Measurements from ENCODE around the gene SLC6A12.
"Not testable (repeated sequence)": the region's sequence is repeated elsewhere in the genome, so short reads cannot be mapped to it uniquely, and the experiment has no call there.

The SLC6A12 gene

GRCh38 chr12:195156-195555 is 18.8 kb downstream of the SLC6A12 start:
- no peak for DNase-seq

GRCh38 chr12:194276-194675 is 19.7 kb downstream of the SLC6A12 start:
- no peak for DNase-seq

GRCh38 chr12:193261-193660 is 20.7 kb downstream of the SLC6A12 start:
- DNase-seq, result no peak

- no peak for DNase-seq
These were observed 22.4 kb downstream of the SLC6A12 start for GRCh38 chr12:191541-191940.

GRCh38 chr12:190881-191280 is 23.1 kb downstream of the SLC6A12 start:
- no peak for DNase-seq

- no peak for DNase-seq
These were observed 24.4 kb downstream of the SLC6A12 start for GRCh38 chr12:189622-189962.

- DNase-seq, result no peak
These were observed 24.9 kb downstream of the SLC6A12 start for GRCh38 chr12:188910-189621.

GRCh38 chr12:187986-188909 is 25.7 kb downstream of the SLC6A12 start:
- DNase-seq, result not testable (repeated sequence)

- DNase-seq, result no peak
These were observed 27.8 kb downstream of the SLC6A12 start for GRCh38 chr12:186006-186625.

- no peak for DNase-seq
These were observed 28.4 kb downstream of the SLC6A12 start for GRCh38 chr12:185576-185955.

- DNase-seq, result no peak
These were observed 29.0 kb downstream of the SLC6A12 start for GRCh38 chr12:184811-185575.

- DNase-seq, result no peak
These were observed 31.5 kb downstream of the SLC6A12 start for GRCh38 chr12:182381-182892.

GRCh38 chr12:181921-182320 is 32.0 kb downstream of the SLC6A12 start:
- DNase-seq, result no peak

GRCh38 chr12:180445-180844 is 33.5 kb downstream of the SLC6A12 start:
- DNase-seq, result no peak

- no peak for DNase-seq
These were observed 34.1 kb downstream of the SLC6A12 start for GRCh38 chr12:179885-180284.

- no peak for DNase-seq
These were observed 34.6 kb downstream of the SLC6A12 start for GRCh38 chr12:179131-179884.

GRCh38 chr12:178829-179109 is 35.2 kb downstream of the SLC6A12 start:
- no peak for DNase-seq

GRCh38 chr12:177980-178828 is 35.8 kb downstream of the SLC6A12 start:
- no peak for DNase-seq

GRCh38 chr12:177336-177979 is 36.5 kb downstream of the SLC6A12 start:
- DNase-seq, result no peak

- no peak for DNase-seq
These were observed 37.4 kb downstream of the SLC6A12 start for GRCh38 chr12:176321-177181.
